Adrenal gland (tissue), 5 donors: ENCODE results near the gene KRTAP6-2.

Experiments used
- POLR2A ChIP-seq, 2 donors: fragments of 450-650 bp; IDR thresholded peaks; one replicate each; pipeline ENCODE4 v1.6.1; 2017; ENCODE audit warnings: antibody characterized with exemption in 2 of 2, mild to moderate bottlenecking in 2 of 2, moderate library complexity in 1 of 2
- TF ChIP-seq, protein P1 (sequence below), 6 experiments: fragments of 450-650 bp in 4 of 6; fragments of 200-600 bp in 2 of 6; sonication (generic) in 1 of 6; IDR thresholded peaks; 1 replicate in 5 of 6; 2 replicates in 1 of 6; pipeline versions ENCODE4 v1.5.1 to v1.8.0; 2016 to 2021; ENCODE audit warnings: antibody characterized with exemption in 6 of 6, mild to moderate bottlenecking in 2 of 6, moderate library complexity in 1 of 6
- donor health status: DM: no; HTN: no; CAD: no.

- TF ChIP-seq, protein P1, sequence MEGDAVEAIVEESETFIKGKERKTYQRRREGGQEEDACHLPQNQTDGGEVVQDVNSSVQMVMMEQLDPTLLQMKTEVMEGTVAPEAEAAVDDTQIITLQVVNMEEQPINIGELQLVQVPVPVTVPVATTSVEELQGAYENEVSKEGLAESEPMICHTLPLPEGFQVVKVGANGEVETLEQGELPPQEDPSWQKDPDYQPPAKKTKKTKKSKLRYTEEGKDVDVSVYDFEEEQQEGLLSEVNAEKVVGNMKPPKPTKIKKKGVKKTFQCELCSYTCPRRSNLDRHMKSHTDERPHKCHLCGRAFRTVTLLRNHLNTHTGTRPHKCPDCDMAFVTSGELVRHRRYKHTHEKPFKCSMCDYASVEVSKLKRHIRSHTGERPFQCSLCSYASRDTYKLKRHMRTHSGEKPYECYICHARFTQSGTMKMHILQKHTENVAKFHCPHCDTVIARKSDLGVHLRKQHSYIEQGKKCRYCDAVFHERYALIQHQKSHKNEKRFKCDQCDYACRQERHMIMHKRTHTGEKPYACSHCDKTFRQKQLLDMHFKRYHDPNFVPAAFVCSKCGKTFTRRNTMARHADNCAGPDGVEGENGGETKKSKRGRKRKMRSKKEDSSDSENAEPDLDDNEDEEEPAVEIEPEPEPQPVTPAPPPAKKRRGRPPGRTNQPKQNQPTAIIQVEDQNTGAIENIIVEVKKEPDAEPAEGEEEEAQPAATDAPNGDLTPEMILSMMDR (IDR thresholded peaks at IDR 0.05) = no peak
- no peak for TF ChIP-seq POLR2A (IDR thresholded peaks at IDR 0.05)
Measured at GRCh38 chr21:30615199-30615598, 16.5 kb upstream of the KRTAP6-2 start.
